HG02642 (cell line): ENCODE measurements around the gene DIP2A.
A peak's percentile ranks its signal among the peaks of the same experiment; 100 is the strongest.
"Not testable (repeated sequence)": the region's sequence is repeated elsewhere in the genome, so short reads cannot be mapped to it uniquely, and the experiment has no call there.

ENCODE experiments used
- ATAC-seq: cut with Tn5 transposase; IDR thresholded peaks from one replicate; pipeline ENCODE4 v1.9.1; 2021; ENCODE audit warnings: mild to moderate bottlenecking; ENCODE audit not compliant: unreplicated experiment, poor library complexity

Gene DIP2A

GRCh38 chr21:46441961-46442498, 16.7 kb upstream of the DIP2A start:
- ATAC-seq: no peak

GRCh38 chr21:46442938-46443337, 15.8 kb upstream of the DIP2A start:
- no peak for ATAC-seq

DNA sequence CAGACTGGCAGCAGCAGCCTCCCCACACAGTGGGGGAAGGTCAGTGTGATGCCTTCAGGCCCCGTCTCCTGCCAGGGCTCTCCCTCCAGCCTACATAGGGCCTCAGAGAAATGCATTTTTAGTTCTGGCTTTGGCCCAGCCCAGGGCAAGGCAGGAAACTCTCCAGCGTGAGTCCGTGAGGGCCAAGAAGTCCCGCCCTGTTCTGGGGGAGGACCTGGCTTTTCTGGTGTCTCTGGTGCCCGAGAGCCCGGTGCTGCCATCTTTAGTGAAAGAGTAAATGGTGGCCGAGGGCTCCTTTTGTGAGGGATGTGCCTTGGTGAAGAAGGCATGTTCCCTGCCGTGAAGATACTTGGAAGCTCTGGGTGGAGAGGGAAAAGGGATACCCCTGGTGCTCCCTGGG, 14.8 kb upstream of the DIP2A start:
- no peak for ATAC-seq

DNA sequence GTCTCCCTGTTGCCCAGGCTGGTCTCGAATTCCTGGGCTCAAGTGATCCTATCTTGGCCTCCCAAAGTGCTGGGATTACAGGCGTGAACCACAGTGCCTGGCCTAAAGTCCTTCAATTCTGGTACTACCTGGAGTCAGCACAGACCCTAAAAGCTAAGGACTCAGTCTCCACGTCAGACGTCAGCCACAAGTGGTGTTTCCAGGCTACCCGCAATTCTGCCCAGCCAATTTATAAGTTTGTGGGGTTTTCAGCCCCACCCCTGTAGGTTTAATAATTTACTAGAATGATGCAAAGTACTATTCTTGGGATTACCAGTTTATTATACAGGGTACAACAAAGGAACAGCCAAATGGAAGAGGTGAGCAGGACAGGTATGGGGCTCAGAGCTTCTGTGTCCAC, 10.6 kb upstream of the DIP2A start:
- ATAC-seq: no peak

DNA sequence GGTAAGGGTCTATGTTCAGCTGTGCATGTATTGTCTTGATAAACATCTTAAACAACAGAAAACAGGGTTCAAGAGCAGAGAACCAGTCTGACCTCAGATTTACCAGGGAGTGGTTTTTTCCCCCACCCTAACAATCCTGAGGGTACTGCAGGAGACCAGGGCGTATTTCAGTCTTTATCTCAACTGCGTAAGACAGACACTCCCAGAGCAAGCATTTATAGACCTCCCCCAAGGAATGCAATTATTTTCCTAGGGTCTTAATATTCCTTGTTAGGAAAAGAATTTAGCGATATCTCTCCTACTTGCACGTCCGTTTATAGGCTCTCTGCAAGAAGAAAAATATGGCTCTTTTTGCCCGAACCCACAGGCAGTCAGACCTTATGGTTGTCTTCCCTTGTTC, 9.8 kb upstream of the DIP2A start:
- ATAC-seq: not testable (repeated sequence)

GRCh38 chr21:46452710-46453109, 6.0 kb upstream of the DIP2A start:
- ATAC-seq: no peak

DNA sequence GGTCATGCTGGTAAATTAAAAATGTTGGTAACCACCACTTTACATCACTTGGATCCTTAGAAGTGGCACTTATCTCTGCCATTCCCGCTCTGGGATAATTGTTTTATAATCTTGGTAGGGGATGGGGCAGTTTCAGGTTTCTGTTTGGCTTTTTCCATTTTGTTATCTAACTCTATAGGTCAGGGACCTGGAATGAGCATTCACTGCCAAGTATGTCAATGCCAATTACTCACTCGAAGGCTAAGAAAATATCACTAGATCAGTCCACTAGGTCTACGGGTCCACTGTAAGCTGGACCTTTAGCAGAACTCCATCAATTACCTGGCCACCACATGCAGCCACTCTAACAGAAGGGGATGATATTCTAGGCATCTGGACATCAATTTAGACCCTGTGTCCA, 4.5 kb upstream of the DIP2A start:
- no peak for ATAC-seq

DNA sequence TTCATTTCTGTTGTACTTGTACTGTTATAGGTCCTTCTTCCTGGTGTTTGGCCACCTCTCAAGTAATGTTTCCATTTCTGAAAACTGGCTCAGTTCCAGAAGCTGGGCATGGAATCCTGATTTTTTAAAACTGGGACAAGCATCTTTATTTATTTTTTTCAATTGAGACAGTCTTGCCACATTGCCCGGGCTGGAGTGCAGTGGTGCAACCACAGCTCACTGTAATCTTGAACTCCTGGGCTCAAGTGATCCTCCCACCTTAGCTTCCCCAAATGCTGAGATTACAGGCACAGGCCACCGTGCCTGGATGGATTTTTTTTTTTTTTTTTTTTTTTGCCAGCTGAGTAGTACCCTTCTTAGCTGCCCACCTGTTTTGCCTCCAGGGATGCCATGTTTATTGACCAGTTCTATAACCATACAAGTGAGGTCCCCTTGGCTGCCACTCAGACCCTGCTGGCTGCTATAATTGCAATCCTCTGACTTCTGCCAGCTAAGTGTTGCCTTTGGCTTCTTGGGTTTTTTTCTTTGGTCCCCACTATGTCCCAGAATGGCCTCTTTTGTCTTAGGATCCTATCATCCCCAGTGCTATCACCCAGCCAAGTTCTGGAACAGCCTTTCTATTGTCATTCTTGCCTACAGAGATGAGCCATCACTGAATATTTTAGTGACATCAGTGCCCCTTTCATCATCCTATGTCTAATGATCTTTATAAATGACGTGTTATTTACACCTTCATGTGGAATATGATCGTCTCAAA, 3.9 kb upstream of the DIP2A start:
- no peak for ATAC-seq

DNA sequence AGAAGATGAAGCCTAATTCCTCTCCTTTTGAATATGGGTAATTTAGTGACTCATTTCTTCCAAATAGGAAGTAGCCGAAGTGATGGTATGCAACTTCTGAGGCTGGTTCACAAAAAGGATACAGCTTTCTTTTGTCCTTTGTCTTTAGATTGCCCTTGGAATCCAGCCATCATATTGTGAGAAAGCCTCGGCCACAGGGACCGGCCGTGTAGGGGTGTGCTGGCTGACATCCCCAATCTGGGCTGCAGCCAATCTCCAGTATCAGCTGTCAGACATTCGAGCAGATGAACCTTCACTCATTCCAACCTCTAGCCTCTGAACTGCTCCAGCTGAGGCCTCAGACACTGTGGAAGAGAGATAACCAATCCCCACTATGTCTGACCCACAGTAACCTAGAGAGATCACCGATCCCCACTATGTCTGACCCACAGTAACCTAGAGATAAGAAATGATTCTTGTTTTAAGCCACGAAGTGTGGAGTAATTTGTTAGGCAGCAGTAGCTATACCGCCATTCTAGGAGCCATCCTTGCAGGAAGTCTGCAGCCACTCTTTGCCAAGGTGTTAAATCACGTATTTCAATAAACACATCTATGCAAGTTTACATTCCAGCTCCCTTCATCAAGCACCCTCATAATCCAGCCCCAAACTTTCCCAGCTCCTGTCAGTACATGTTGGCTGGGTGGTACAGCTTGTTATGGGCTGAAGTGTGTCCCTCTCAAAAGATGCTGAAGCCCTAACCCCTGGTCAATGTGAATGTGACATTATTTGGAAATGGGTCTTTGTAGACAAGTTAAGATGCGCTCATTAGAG, 2.9 kb upstream of the DIP2A start:
- ATAC-seq: no peak

GRCh38 chr21:46456750-46457149, 1.9 kb upstream of the DIP2A start:
- ATAC-seq: no peak

DNA sequence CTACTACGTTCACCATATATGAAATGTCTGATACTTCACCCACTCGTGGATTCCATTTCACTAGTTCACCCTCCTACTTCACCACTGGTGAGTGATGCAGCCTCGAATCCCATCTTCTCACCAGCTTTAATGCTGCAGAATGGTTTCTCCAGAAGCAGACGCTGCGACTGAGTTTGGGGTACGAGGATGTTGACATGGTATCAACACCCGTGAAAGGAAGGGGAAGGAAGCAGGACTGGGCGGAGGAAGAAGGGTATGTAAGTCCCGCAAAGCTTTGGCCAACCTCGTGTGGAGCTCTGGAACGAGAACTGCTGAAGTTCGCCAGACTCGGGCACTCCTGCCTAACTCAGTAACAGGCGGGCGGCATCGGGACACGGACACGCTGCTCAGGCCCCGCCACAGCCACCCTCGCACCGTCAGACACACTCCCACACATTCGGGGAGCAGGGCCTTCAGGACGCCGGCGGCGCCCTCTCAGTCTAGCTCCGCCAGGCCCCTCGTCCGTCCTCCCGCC, 833 bp upstream of the DIP2A start:
- peak; percentile 34 for ATAC-seq

- ATAC-seq: no peak
Measured at GRCh38 chr21:46459024-46459355, 299 bp downstream of the DIP2A start.

GRCh38 chr21:46459356-46460112, 843 bp downstream of the DIP2A start:
- ATAC-seq: no peak

- ATAC-seq: no peak
Measured at GRCh38 chr21:46461909-46462308, 3.2 kb downstream of the DIP2A start.

DNA sequence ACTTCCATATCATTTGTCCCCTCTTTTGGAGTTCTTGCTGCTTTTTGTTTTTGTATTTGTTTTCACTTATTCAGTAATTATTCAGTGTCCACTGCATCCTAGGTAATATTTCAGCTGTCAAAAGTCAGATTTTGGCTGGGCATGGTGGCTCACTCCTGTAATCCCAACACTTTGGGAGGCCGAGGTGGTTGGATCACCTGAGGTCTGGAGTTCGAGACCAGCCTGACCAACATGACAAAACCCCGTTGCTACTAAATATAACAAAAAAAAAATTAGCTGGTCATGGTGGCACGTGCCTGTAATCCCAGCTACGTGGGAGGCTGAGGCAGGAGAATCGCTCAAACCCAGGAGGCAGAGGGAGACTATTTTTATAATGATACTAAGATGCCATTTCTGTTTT, 6.5 kb downstream of the DIP2A start:
- ATAC-seq: not testable (repeated sequence)

- no peak for ATAC-seq
Measured at GRCh38 chr21:46465651-46466050, 7.0 kb downstream of the DIP2A start.

GRCh38 chr21:46468108-46468774, 9.6 kb downstream of the DIP2A start:
- no peak for ATAC-seq

GRCh38 chr21:46469275-46469674, 10.6 kb downstream of the DIP2A start:
- no peak for ATAC-seq

- ATAC-seq: no peak
Measured at GRCh38 chr21:46471514-46471913, 12.8 kb downstream of the DIP2A start.

DNA sequence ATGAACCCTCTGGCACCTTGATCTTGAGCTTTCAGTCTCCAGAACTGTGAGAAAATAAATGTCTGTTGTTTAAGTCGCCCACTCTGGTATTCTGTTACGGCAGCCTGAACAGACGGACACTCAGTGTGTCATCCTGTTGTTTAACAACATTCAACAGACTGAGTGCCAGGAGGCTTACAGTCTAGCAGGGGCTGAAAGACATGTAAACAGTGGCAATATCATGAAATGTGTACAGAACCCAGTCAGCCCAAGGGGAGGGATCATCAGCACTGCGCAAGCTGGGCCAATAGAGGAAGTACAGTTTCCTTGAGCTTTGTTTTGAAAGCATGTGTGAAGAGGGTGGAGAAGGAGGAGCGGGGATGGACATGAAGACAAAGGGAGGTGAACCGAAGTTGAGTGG, 13.6 kb downstream of the DIP2A start:
- ATAC-seq: no peak
